A549 (cell line): ENCODE data around the gene TPCN2. TPM values are rescaled to one million over a fixed set of nuclear protein-coding genes. Genes with fewer than 3 reads are reported as not detected.

ENCODE experiments used
- ATAC-seq, 2 experiments: fragments of 200-7000 bp in 1 of 2; fragments of >200 bp in 1 of 2; cut with Nextera tagmentation in 1 of 2; cut with Tn5 transposase in 1 of 2; 3 replicates each; pipeline versions ENCODE4 v1.8.0 to v1.9.1; 2018 to 2020; ENCODE audit warnings: mild to moderate bottlenecking in 1 of 2, moderate library complexity in 1 of 2
- CTCF ChIA-PET: fragments of 300-600 bp; sonication (Branson Sonifier 250); formaldehyde crosslinking; extraction: SDS; loops from one replicate; lab custom pipeline; 2021; ENCODE audit warnings: antibody characterized with exemption, inconsistent platforms; lab: Yijun Ruan, JAX
- POLR2A ChIA-PET: fragments of 350-600 bp; formaldehyde crosslinking; extraction: SDS; loops from one replicate; lab custom pipeline; 2021; ENCODE audit warnings: antibody characterized with exemption, inconsistent platforms; lab: Yijun Ruan, JAX
- DNase-seq, 2 experiments: peaks; one replicate each; pipeline versions ENCODE4 v3.0.0 to v3.0.0-alpha.2; 2011 to 2016; ENCODE audit warnings: low read depth in 1 of 2, low spot score in 1 of 2
- FAIRE-seq: peaks from 2 replicates; lab custom pipeline; 2011; peaks lifted over from hg19 to GRCh38; lab: Jason Lieb, UNC
- H3K27ac ChIP-seq, 2 experiments: fragments of >200 bp; sonication (Bioruptor Twin); formaldehyde crosslinking; 3 replicates each; pipeline ENCODE4 v1.5.1; 2016 to 2017
- H3K4me1 ChIP-seq: fragments of >200 bp; sonication (Bioruptor Twin); formaldehyde crosslinking; 3 replicates; pipeline ENCODE4 v1.6.1; 2016
- H3K4me2 ChIP-seq: fragments of >200 bp; sonication (Bioruptor Twin); formaldehyde crosslinking; 3 replicates; pipeline ENCODE4 v1.6.1; 2016
- H3K4me3 ChIP-seq: fragments of >200 bp; sonication (Bioruptor Twin); formaldehyde crosslinking; 3 replicates; pipeline ENCODE4 v1.5.1; 2016
- H3K9me3 ChIP-seq: fragments of >200 bp; sonication (Bioruptor Twin); formaldehyde crosslinking; 3 replicates; pipeline ENCODE4 v1.6.1; 2016
- BHLHE40 ChIP-seq: IDR thresholded peaks from 2 replicates; pipeline ENCODE4 v1.6.1; 2012; ENCODE audit warnings: low read depth, low read length, inconsistent platforms
- CHD4 ChIP-seq: fragments of 200-600 bp; sonication (generic); IDR thresholded peaks from 2 replicates; pipeline ENCODE4 v1.6.1; 2016; ENCODE audit warnings: antibody characterized with exemption, mild to moderate bottlenecking, borderline replicate concordance
- CTCF ChIP-seq: fragments of >200 bp; sonication (Bioruptor Twin); formaldehyde crosslinking; IDR thresholded peaks from 3 replicates; pipeline ENCODE4 v1.5.1; 2016
- EHF ChIP-seq: fragments of 250-450 bp; sonication (Bioruptor Pico); IDR thresholded peaks from 2 replicates; pipeline ENCODE4 v1.5.0; 2020; ENCODE audit warnings: mild to moderate bottlenecking
- HDAC2 ChIP-seq: fragments of 200-600 bp; sonication (generic); IDR thresholded peaks from 2 replicates; pipeline ENCODE4 v1.6.1; 2016
- HOXB5 ChIP-seq: fragments of 250-450 bp; sonication (Bioruptor Pico); IDR thresholded peaks from 2 replicates; pipeline ENCODE4 v1.5.0; 2020; ENCODE audit warnings: mild to moderate bottlenecking, moderate library complexity
- MAFK ChIP-seq: fragments of 450-650 bp; IDR thresholded peaks from 2 replicates; pipeline ENCODE4 v1.6.1; 2014; ENCODE audit not compliant: partially characterized antibody
- MYC ChIP-seq: IDR thresholded peaks from 2 replicates; pipeline ENCODE4 v1.6.1; 2012; ENCODE audit warnings: mild to moderate bottlenecking, inconsistent platforms, low read length, improper control_type of control experiment, borderline replicate concordance
- RAD21 ChIP-seq, 2 experiments: fragments of >200 bp in 1 of 2; sonication (Bioruptor Twin) in 1 of 2; formaldehyde crosslinking in 1 of 2; IDR thresholded peaks in 1 of 2; conservative IDR thresholded peaks in 1 of 2; 2 replicates in 1 of 2; 3 replicates in 1 of 2; pipeline ENCODE4 v1.6.1; 2012 to 2018; ENCODE audit warnings: inconsistent platforms in 1 of 2
- RFX5 ChIP-seq: fragments of 450-650 bp; IDR thresholded peaks from 2 replicates; pipeline ENCODE4 v1.7.1; 2014; ENCODE audit warnings: antibody characterized with exemption, mild to moderate bottlenecking, moderate library complexity
- TFCP2L1 ChIP-seq: fragments of 250-450 bp; sonication (Bioruptor Pico); IDR thresholded peaks from 2 replicates; pipeline ENCODE4 v1.5.0; 2021; ENCODE audit warnings: mild to moderate bottlenecking
- TP53 ChIP-seq: fragments of 250-450 bp; sonication (Bioruptor Pico); IDR thresholded peaks from 2 replicates; pipeline ENCODE4 v1.5.0; 2021; ENCODE audit warnings: mild to moderate bottlenecking, moderate library complexity
- ZC3H11A ChIP-seq: fragments of 450-650 bp; IDR thresholded peaks from 2 replicates; pipeline ENCODE4 v1.6.1; 2014; ENCODE audit warnings: antibody characterized with exemption, mild to moderate bottlenecking
- ZSCAN20 ChIP-seq: fragments of 250-450 bp; sonication (Bioruptor Pico); IDR thresholded peaks from 2 replicates; pipeline ENCODE4 v1.8.0; 2022; ENCODE audit warnings: mild to moderate bottlenecking, moderate library complexity
- WGBS: methylation state at CpG from one replicate; pipeline ENCODE4 v1.1.6; 2017; ENCODE audit errors: missing lambda C conversion rate; 5-methylcytosine and 5-hydroxymethylcytosine counted together
- polyA plus RNA-seq, 4 experiments: library from polyadenylated mRNA; depleted of rRNA in 3 of 4; stranded (reverse); fragments of >200 nt; fragmentation: RNase III in 1 of 4; extraction: RNeasy Plus Mini Kit Qiagen cat#74134 plus additional on column Dnase treatment in 1 of 4; gene quantifications; 2 replicates in 3 of 4; 3 replicates in 1 of 4; pipeline ENCODE4 v1.2.3, GENCODE V29; 2011 to 2017
- TF ChIP-seq, protein P1 (sequence below): fragments of 250-450 bp; sonication (Bioruptor Pico); IDR thresholded peaks from 2 replicates; pipeline ENCODE4 v1.5.0; 2020; ENCODE audit warnings: low read depth, mild to moderate bottlenecking, moderate library complexity
- TF ChIP-seq, protein P2 (sequence below): IDR thresholded peaks from 2 replicates; pipeline ENCODE4 v1.6.1; 2012

TPCN2 gene
- polyA plus RNA-seq, 2 of the 4 experiments (the other 2 are of a cell fraction): 8.1 to 8.8 TPM

GRCh38 chr11:69101115-69101791 is 52.5 kb downstream of the TPCN2 start (continued):
- no peak for TF ChIP-seq HDAC2
- TF ChIP-seq CTCF: peak; percentile 97
- TF ChIP-seq TFCP2L1 (CRISPR knock-in tag): no peak
- no peak for TF ChIP-seq ZSCAN20
- TF ChIP-seq, protein P1, sequence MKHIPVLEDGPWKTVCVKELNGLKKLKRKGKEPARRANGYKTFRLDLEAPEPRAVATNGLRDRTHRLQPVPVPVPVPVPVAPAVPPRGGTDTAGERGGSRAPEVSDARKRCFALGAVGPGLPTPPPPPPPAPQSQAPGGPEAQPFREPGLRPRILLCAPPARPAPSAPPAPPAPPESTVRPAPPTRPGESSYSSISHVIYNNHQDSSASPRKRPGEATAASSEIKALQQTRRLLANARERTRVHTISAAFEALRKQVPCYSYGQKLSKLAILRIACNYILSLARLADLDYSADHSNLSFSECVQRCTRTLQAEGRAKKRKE (CRISPR knock-in tag): no peak
- TF ChIP-seq, protein P2, sequence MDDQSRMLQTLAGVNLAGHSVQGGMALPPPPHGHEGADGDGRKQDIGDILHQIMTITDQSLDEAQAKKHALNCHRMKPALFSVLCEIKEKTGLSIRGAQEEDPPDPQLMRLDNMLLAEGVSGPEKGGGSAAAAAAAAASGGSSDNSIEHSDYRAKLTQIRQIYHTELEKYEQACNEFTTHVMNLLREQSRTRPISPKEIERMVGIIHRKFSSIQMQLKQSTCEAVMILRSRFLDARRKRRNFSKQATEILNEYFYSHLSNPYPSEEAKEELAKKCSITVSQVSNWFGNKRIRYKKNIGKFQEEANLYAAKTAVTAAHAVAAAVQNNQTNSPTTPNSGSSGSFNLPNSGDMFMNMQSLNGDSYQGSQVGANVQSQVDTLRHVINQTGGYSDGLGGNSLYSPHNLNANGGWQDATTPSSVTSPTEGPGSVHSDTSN: no peak
- no peak for TF ChIP-seq BHLHE40
- TF ChIP-seq HOXB5: no peak
- no peak for TF ChIP-seq CHD4

DNA sequence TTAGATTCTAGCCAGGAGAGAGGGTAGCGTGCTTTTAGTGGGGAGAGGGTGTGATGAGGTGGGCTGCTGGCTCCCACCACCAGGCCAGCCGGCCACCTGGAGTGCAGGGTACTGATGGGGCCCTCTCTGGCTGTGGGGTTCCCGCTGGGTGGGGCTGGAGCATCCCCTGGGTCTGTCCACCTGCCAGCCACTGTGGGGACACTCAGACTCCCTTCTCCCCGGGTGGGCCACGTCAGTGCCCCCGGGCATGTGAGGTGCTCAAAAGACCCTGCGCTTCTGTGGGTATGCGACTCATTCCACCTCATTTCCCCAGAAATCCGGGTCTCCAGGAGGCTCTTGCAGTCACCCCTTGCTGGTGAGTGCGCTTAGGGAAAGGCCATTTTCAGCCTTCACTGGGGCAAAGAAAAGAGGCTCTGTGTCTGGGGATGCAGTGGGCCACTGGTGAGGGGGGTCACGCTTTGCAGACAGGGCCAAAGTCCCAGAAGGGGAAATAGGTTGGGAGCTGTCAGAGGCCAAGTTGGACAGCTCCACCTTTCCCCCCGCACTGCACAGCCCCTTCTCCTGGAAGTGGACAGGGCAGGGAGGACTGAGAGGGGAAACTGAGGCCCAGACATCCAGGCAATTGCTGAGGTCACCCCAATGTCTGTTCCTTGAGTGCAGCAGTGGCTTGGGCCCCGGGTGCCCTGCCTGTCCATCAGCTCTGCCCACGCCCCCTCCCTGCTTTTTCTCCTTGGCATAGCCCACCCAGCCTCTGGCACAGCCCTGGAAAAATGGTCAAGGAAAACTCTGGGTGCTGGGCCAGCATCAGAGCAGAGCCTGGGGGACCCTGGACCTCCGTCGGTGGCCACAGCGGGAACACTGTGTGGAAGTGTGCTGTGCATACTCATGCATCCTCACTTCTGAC is 53.3 kb downstream of the TPCN2 start:
- no peak for FAIRE-seq
- peak; percentile 6 to 24; a peak in 4 of 6 replicates for ATAC-seq
- ChIA-PET CTCF (interaction anchor here (0.5 to 15.2 kb wide), 90 partner anchors 7 to 1097 kb away, joined by 3 to 262 read pairs (median 4); partner anchors contain the start of genes CCND1, LINC01488, LTO1 and MYEOV), POLR2A (interaction anchor here (0.7 to 2.0 kb wide), 7 partner anchors 192 to 568 kb away, joined by 3 to 7 read pairs (median 3); partner anchors contain the start of gene MYEOV)
- no peaks in the 10 kb centered on the region for H3K9me3 ChIP-seq
- H3K27ac ChIP-seq: peak overlapping the region; percentile 63 to 71; a peak in 5 of 6 replicates
- H3K4me3 ChIP-seq: no peak overlapping the region
- TF ChIP-seq ZC3H11A: no peak
- no peak for TF ChIP-seq MYC
- TF ChIP-seq EHF (CRISPR knock-in tag): no peak
- TF ChIP-seq ZSCAN20: no peak
- TF ChIP-seq RAD21 (conservative IDR thresholded peaks at IDR 0.05 in 1 of 2, IDR thresholded peaks at IDR 0.05 in 1 of 2): no peak; a peak in 1 of 5 replicates
- no peak for TF ChIP-seq MAFK
- TF ChIP-seq TP53 (CRISPR knock-in tag): no peak
- no peak for TF ChIP-seq RFX5
- peaks cover 28% of the 10 kb centered on the region for H3K4me1 ChIP-seq
- H3K4me2 ChIP-seq: peak overlapping the region; percentile 24; the same call in 1 of the 3 replicates
- 69% methylated on average over 10 of the region's 17 CpGs for WGBS
- DNase-seq: no peak
